Vagina (tissue), 2 donors: ENCODE data around the gene IRAG1. TPM values are rescaled to one million over a fixed set of nuclear protein-coding genes. Genes with fewer than 3 reads are reported as not detected.

ENCODE experiments used
- DNase-seq, 2 donors: peaks; one replicate each; pipeline ENCODE4 v3.0.0-alpha.2; 2017; ENCODE audit errors: extremely low spot score in 2 of 2
- H3K27ac ChIP-seq: fragments of 200-600 bp; sonication (generic); one replicate; pipeline ENCODE4 v1.5.1; 2019
- H3K27me3 ChIP-seq: fragments of 200-600 bp; sonication (generic); one replicate; pipeline ENCODE4 v1.5.1; 2019
- H3K36me3 ChIP-seq, 2 donors: fragments of 200-600 bp; sonication (generic); one replicate each; pipeline ENCODE4 v1.5.1; 2017 to 2019
- H3K4me1 ChIP-seq: fragments of 200-600 bp; sonication (generic); one replicate; pipeline ENCODE4 v1.5.1; 2019
- H3K4me3 ChIP-seq, 2 donors: fragments of 200-600 bp; sonication (generic); 1 replicate in 1 of 2; 2 replicates in 1 of 2; pipeline ENCODE4 v1.5.1; 2016 to 2019
- H3K9me3 ChIP-seq: fragments of 200-600 bp; sonication (generic); one replicate; pipeline ENCODE4 v1.5.1; 2019
- POLR2A ChIP-seq, 2 donors: fragments of 450-650 bp; IDR thresholded peaks; one replicate each; pipeline ENCODE4 v1.6.1; 2017; ENCODE audit warnings: antibody characterized with exemption in 2 of 2, mild to moderate bottlenecking in 2 of 2, moderate library complexity in 2 of 2
- POLR2AphosphoS5 ChIP-seq, 2 donors: sonication (generic); formaldehyde crosslinking; IDR thresholded peaks; one replicate each; pipeline ENCODE4 v1.9.0; 2017; ENCODE audit warnings: antibody characterized with exemption in 2 of 2, mild to moderate bottlenecking in 2 of 2, low read depth in 1 of 2; ENCODE audit not compliant: insufficient read depth in 1 of 2
- intact Hi-C: fragments of 100-400 bp; cut with DNase I; formaldehyde crosslinking; loops from one replicate; pipeline ENCODE4 v1.15.1; 2023
- total RNA-seq: library from RNA; depleted of rRNA; stranded (reverse); fragments of >200 nt; gene quantifications from one replicate; pipeline ENCODE4 v1.2.3, GENCODE V29; 2016
- TF ChIP-seq, protein P1 (sequence below), 3 experiments: fragments of 450-650 bp in 2 of 3; fragments of 200-600 bp in 1 of 3; sonication (generic) in 1 of 3; IDR thresholded peaks; one replicate each; pipeline ENCODE4 v1.5.1; 2017 to 2019; ENCODE audit warnings: antibody characterized with exemption in 3 of 3, mild to moderate bottlenecking in 2 of 3, moderate library complexity in 2 of 3

IRAG1 gene
- total RNA-seq, 1 donor from 2014 or later: 18.2 TPM

DNA sequence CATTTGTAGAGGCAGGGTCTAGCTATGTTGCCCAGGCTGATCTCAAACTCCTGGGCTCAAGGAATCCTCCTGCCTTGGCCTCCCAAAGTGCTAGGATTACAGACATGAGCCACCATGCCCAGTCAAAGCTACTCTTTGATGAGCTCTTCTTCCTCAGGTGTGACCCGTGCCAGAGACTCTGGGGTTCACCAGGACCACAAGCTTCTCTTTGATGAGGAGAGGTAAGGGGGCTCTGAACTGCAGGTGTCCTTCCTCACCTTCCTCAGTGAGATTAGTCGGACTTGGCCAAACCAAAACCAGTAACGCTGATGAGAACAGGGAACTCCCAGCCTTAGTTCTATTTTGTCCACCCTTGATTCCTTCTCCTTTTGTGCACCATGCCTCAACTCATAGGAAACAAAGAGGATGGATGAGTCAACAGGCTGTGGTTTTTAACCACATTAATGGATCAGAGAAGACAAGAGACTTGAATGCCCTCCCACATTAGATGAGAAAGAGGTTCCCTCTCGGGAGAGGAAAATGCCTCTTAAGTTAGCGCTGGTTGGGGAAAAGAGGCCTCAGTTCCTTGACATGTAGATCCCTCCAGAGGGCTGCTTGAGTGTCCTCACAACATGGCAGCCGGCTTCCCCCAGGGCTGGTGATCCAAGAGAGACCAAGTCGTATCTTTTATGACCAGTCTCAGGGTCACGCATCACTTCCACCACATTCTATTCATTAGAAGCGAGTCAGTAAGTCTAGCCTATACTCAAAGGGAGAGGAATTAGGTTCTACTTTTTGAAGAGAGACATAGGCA is 31.8 kb upstream of the IRAG1 start:
- DNase-seq: no peak
- H3K36me3 ChIP-seq: no peaks in the 10 kb centered on the region
- intact Hi-C loops: no loop called here
- H3K9me3 ChIP-seq: no peaks in the 10 kb centered on the region
- H3K4me3 ChIP-seq: no peak overlapping the region
- no peaks in the 10 kb centered on the region for H3K27me3 ChIP-seq
- no peak overlapping the region for H3K27ac ChIP-seq
- TF ChIP-seq, protein P1, sequence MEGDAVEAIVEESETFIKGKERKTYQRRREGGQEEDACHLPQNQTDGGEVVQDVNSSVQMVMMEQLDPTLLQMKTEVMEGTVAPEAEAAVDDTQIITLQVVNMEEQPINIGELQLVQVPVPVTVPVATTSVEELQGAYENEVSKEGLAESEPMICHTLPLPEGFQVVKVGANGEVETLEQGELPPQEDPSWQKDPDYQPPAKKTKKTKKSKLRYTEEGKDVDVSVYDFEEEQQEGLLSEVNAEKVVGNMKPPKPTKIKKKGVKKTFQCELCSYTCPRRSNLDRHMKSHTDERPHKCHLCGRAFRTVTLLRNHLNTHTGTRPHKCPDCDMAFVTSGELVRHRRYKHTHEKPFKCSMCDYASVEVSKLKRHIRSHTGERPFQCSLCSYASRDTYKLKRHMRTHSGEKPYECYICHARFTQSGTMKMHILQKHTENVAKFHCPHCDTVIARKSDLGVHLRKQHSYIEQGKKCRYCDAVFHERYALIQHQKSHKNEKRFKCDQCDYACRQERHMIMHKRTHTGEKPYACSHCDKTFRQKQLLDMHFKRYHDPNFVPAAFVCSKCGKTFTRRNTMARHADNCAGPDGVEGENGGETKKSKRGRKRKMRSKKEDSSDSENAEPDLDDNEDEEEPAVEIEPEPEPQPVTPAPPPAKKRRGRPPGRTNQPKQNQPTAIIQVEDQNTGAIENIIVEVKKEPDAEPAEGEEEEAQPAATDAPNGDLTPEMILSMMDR (IDR thresholded peaks at IDR 0.05): no peak
- no peak for TF ChIP-seq POLR2AphosphoS5 (IDR thresholded peaks at IDR 0.05; ENCODE audit: insufficient read depth in 1 of 2, low read depth in 1 of 2)
- TF ChIP-seq POLR2A (IDR thresholded peaks at IDR 0.05): no peak
- H3K4me1 ChIP-seq: peaks cover 31% of the 10 kb centered on the region

DNA sequence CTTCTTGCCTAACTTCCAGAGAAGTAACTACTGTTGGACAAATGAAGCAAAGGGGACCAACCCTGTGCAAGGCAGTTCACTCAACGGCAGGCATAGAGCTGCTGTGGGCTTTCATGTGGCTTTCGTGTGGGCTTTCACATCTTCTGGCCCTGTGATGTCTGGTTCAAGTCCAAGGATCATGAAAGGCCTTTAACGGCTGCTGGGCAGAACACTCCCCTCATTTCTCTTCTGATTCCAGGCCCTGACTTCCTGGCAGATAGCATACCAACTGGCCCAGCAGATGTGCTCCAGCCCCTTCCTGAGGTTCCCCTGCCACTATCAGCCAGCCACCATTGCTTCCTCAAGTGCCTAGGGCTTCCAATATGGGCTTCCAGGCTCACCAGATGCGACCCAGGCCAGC is 28.8 kb upstream of the IRAG1 start:
- Histone ChIP-seq H3K27ac (no peak overlapping the region), H3K4me3 (no peak overlapping the region), H3K36me3 (no peaks in the 10 kb centered on the region), H3K27me3 (no peaks in the 10 kb centered on the region), H3K9me3 (no peaks in the 10 kb centered on the region), H3K4me1 (peaks cover 5% of the 10 kb centered on the region)
- intact Hi-C loops: no loop called here
- no peak for TF ChIP-seq POLR2AphosphoS5 (IDR thresholded peaks at IDR 0.05; ENCODE audit: insufficient read depth in 1 of 2, low read depth in 1 of 2)
- no peak for DNase-seq

DNA sequence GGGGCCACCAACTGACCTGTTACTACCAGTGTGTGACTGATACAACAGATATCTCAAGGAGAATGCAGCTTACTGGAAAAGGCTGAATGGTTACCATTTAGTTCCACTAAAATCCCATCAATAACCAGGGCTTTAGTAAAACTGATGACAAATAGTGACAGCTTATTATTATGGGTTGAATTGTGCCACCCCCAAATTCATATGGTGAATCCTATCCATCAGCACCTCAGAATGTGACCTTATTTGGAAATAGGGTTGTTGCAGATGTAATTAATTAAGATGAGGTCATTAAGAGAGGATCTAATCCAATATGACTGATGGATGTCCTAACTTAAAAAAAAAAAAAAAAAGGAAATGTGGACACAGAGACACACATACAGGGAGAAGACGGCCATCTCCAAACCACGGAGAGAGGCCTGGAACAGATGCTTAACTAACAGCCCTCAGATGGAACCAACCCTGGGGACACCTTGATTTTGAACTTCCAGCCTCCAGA is 27.4 kb upstream of the IRAG1 start:
- DNase-seq: no peak

DNA sequence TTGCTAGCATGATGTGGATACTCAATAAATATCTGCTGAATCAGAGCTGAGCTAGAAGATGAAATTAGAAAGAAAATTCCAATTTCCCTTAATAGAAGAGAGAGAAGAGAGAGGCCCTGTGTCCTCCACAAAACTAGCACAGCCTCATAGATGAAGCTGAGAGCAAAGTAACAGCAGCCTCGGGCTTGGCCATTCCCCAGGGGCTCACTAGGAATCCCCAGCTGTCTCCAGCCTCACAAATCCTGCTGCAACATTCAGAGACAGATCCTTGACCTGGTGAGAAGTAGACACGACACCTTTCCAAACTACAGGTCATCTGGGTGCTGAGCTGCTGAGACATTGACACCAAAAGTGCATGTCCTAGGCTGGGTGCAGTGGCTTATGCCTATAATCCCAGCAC is 26.1 kb upstream of the IRAG1 start:
- intact Hi-C loops: no loop called here
- Histone ChIP-seq H3K9me3 (no peaks in the 10 kb centered on the region), H3K27me3 (no peaks in the 10 kb centered on the region), H3K4me3 (no peak overlapping the region), H3K27ac (no peak overlapping the region), H3K36me3 (no peaks in the 10 kb centered on the region), H3K4me1 (no peaks in the 10 kb centered on the region)
- TF ChIP-seq POLR2AphosphoS5 (IDR thresholded peaks at IDR 0.05; ENCODE audit: insufficient read depth in 1 of 2, low read depth in 1 of 2) (no peak), POLR2A (IDR thresholded peaks at IDR 0.05) (no peak)
- TF ChIP-seq, protein P1 (IDR thresholded peaks at IDR 0.05): no peak
- no peak for DNase-seq

More for the DNA sequence above, 27.4 kb upstream of the IRAG1 start:
- Histone ChIP-seq H3K4me3 (no peak overlapping the region), H3K27me3 (no peaks in the 10 kb centered on the region), H3K36me3 (no peaks in the 10 kb centered on the region), H3K27ac (no peak overlapping the region), H3K4me1 (no peaks in the 10 kb centered on the region), H3K9me3 (no peaks in the 10 kb centered on the region)
- intact Hi-C loops: no loop called here
- TF ChIP-seq, protein P1 (IDR thresholded peaks at IDR 0.05): no peak
- TF ChIP-seq POLR2A (IDR thresholded peaks at IDR 0.05) (no peak), POLR2AphosphoS5 (IDR thresholded peaks at IDR 0.05; ENCODE audit: insufficient read depth in 1 of 2, low read depth in 1 of 2) (no peak)

DNA sequence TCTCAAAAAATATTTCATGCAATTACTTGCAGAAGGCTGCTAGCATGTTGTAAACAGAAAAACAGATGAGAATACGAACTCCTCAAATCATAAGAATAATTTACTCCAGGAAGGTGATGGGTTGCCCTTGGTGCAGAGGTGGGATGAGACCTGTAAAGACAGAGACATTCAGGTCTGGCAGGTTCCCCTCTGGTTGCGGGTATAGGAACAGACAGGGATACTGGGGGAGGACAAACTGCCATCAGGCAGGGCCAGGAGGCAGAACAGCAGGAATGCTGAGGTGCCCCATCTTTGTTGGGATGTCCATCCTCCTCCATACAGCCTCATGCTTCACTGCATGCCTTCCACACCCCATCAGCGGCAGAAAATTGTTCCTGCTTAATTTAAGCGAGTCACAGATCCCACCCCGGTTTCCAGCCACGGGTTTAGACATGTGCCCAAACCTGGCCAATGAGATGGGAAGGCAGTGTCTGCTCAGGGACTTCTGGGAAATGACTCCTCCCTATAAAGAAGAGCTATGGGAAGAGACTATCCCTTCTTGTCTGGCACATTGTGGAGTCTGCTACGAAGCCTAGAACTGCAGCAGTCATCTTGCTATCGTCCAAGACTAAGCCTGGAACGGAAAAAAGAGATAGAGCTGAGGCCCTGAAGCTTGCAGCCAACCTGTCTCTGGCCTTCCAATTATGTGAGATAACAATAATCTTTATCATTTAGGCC is 23.1 kb upstream of the IRAG1 start:
- Histone ChIP-seq H3K9me3 (no peaks in the 10 kb centered on the region), H3K36me3 (no peaks in the 10 kb centered on the region), H3K27ac (no peak overlapping the region), H3K27me3 (no peaks in the 10 kb centered on the region), H3K4me1 (no peaks in the 10 kb centered on the region), H3K4me3 (no peak overlapping the region)
- DNase-seq: no peak
- intact Hi-C loops: no loop called here
- no peak for TF ChIP-seq POLR2AphosphoS5 (IDR thresholded peaks at IDR 0.05; ENCODE audit: insufficient read depth in 1 of 2, low read depth in 1 of 2)
- TF ChIP-seq POLR2A (IDR thresholded peaks at IDR 0.05): no peak
- TF ChIP-seq, protein P1 (IDR thresholded peaks at IDR 0.05): no peak
